C1 segment of cervical spinal cord (tissue), 14 donors: ENCODE data around the gene SLC12A2.

Experiments
- DNase-seq, 14 donors: peaks; one replicate each; lab custom pipeline; 2025; lab: John Stamatoyannopoulos, UW

The SLC12A2 gene

GRCh38 chr5:128097224-128097623 is 13.7 kb downstream of the SLC12A2 start:
- no peak for DNase-seq

DNA sequence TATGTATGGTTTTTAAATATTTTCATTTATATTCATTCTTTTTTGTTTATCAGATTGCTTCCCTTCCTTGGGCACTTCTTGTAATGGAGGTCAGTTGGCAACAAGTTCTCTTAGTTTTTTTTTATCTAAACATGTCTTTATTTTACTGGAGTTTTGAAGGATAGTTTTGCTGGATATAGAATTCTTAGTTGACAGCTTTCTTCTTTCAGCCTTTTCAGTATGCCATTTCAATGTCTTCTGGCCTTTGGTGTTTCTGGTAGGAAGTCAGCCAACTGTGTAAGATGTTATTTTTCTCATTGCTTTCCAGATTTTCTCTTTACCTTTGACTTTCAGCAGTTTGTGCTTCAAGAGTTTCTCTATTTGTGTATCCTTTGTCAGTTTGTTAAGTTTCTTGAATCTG is 14.2 kb downstream of the SLC12A2 start:
- no peak for DNase-seq

- DNase-seq: no peak
Measured at GRCh38 chr5:128099944-128100343, 16.4 kb downstream of the SLC12A2 start.

DNA sequence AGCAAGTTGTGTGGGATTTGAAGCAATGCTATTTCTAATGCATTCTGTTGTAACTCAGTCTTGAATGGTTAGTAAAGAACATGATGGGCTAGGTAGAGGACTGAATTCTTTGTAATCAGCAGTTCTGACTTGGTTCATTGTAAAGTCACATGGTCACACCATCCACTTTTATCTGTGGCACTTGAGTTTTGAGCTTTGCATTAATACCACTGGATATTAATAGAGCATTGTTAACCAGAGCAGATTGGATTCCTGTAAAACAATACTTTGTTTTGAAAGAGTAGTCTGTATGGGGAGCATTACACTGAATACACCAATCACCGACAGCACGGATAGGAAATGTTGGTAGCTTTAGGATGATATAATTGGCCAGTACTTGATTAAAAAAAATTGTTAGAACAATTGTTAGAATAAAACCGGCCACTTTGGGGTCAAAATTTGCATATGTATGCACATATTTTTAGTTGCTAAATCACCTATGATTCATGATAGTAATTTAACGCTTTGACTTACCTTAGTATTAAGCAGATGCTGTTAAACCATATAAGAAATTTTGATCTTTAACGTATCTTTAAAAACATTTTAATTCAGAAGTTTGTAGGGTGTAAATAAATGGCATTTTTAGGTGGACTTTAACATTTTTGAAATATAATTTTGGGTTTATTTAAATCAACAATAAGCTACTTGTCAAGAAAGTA is 17.4 kb downstream of the SLC12A2 start:
- no peak for DNase-seq

GRCh38 chr5:128101676-128102075 is 18.1 kb downstream of the SLC12A2 start:
- DNase-seq: no peak

DNA sequence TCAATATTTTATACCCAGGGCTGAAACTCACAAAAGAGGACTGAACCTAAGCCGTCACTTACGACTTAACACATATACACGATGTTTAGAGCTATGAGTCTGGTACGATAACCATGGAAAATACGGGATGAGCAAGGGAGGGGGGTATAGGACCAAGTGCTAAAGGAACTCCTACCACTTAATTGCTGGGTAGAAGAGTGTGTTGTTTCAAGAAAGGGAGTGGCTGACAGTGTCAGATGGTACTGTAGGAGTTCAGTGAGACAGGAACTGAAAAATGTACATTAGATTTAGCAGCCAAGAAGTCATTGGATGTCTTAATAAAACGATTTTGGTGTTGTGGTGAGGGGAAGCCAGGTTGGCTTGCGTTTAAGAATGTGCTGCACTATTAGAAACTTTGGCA is 21.6 kb downstream of the SLC12A2 start:
- DNase-seq: no peak

DNA sequence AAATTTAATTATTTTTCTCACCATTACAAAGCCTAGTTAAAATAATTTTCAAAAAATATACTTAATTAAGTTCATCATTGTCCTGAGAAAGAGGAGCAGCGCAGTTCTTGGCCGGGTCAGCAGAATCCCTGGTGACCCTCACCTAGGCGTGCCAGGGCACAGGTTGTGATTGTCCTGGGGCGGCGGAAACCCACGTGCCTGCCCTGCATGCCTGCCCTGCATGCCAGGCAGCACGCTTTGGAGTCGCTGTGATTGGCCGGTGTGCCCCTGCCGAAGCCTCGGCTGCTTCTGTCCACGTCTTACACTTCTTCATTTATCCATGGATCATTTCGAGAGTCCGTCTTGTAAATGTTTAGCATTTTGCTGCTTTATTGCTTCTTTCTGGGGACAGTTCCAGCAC is 25.6 kb downstream of the SLC12A2 start:
- peak in 1 of 14 donors; percentile 19 for DNase-seq

DNA sequence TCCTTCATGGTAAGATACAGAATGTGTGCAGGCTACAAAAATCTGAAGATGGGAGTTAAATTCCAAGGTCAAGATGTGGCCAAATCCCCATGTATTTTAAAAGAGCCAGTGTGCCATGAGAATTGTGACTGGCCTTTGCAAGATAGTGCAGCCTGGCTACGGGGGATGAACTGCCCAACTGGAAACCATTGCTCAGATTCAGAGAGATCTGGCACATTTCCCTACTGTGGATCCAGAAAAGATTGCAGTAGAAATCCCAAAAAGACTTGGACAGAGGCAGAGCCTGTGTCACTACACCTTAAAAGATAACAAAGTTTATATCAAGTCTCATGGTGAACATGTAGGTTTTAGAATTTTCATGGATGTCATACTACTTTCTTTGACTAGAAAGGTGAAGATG is 26.2 kb downstream of the SLC12A2 start:
- peak in 1 of 14 donors; percentile 12 for DNase-seq

DNA sequence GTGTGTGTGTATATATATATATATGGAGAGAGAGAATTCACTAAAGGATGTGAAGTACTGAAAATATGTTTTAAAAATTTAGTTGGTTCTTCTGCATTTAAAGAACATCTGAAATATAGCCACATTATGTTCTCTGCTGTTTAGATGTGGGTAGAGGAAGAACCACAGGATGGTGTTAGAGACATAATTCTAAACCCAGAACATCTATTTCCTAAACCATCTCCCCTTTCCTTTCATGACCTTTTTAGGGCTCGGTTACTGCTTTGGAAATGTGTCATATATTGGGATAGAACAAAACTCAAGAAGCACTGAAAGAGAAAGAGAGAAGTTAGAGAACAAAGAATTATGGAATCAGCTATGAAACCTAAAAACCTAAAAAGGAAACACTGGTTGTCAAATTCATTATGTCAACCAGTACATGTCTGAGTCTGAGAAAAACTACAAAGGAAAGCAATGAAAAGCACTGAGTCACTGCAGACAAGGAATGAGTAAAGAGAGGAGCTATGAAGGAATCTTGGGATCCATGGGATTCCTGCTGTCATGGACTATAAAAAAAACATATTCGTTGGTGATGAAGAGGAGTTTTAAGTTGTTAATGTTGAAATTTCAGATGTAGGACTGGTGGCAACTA is 28.4 kb downstream of the SLC12A2 start:
- no peak for DNase-seq

- no peak for DNase-seq
Measured at GRCh38 chr5:128116445-128116844, 32.9 kb downstream of the SLC12A2 start.

DNA sequence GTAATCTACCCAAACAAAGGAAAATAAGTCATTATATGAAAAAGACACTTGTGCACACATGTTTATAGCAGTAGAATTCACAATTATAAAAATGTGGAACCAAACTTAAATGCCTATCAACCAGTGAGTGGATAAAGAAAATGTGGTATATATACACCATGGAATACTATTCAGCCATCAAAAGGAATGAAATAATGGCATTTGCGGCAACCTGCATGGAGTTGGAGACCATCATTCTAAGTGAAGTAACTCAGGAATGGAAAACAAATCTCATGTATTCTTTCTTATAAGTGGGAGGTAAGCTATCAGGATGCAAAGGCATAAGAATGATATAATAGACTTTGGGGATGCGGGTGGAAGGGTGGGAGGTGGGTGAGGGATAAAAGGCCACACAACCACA is 34.6 kb downstream of the SLC12A2 start:
- DNase-seq: no peak

- no peak for DNase-seq
Measured at GRCh38 chr5:128121651-128122050, 38.1 kb downstream of the SLC12A2 start.

GRCh38 chr5:128123936-128124335 is 40.4 kb downstream of the SLC12A2 start:
- DNase-seq: no peak

GRCh38 chr5:128126241-128126640 is 42.7 kb downstream of the SLC12A2 start:
- no peak for DNase-seq

DNA sequence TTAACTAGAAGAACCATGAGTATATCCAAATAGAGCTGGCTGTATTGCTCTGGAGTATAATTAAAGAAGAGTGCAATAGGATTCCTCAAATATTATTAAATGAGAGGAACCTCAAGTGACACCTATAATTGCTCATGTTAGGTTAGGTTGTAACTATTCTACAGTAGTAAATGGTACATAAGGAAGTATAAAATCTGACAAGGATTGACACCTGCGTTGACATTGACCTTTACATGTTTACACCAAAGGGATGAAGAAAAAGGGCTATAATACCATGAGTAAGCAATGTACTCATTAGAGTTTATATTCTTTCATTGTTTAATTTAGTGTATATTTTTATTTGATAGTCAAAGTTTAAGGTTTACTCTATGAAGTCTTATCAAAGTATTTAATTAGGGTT is 48.9 kb downstream of the SLC12A2 start:
- DNase-seq: no peak

GRCh38 chr5:128135286-128135685 is 51.7 kb downstream of the SLC12A2 start:
- DNase-seq: no peak

DNA sequence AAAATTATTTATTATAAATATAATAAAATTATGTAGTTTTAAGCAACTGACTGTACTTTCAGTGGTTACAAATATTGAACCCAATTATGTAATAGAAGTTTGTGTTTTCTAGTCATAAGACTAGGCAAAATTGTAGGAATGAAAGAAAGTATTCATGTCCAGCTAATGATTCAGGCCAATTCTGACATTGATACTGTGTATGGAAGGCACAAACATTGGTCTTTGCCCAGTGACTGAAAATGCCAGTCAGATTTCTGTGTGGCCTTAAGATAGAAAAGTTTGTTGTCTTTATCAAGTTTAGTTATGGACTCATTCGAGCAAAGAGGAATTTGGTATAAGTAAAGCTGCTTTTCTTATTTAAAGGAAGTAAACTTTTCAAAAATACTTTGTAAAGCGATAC is 60.3 kb downstream of the SLC12A2 start:
- DNase-seq: no peak

DNA sequence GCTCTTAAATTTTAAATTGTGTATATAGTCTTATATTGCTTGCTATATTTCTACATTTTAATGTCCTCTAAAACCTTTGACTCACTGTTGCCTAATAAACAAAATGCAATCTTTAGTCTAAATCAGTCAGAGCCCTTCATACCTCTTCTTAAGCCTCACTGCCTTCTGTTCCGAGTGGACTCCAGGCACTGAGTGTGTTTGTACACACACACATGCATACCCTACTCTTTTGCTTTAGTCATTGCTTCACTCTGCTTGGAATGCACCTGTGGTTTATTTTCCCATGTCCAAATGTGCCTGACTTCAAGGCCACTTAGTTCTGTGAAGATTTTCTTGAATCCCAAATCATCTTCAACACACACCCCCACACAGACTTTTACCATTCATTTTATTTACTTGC is 60.9 kb downstream of the SLC12A2 start:
- no peak for DNase-seq

- no peak for DNase-seq
Measured at GRCh38 chr5:128146671-128147070, 63.1 kb downstream of the SLC12A2 start.

DNA sequence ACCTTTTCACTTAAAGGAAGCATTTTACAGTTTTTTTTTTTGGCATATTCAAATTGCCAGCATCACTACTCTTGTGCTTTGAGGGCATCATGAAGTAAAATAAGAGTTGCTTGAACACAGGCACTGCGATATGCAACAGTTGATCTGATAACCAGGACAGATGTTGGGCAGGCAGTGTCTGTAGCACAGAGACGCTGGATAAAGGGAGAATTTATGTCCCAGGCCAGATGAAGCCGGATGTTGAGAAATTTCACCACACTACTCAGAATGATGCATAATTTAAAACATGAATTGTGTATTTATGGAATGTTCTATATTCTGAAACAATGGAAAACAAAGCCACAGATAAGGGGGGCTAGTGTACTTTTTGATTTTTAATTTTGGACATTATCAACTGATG is 71.4 kb downstream of the SLC12A2 start:
- DNase-seq: no peak

- DNase-seq: peak in 1 of 14 donors; percentile 6
Measured at GRCh38 chr5:128155776-128156175, 72.2 kb downstream of the SLC12A2 start.

GRCh38 chr5:128156521-128156920 is 73.0 kb downstream of the SLC12A2 start:
- no peak for DNase-seq

GRCh38 chr5:128158342-128158741 is 74.8 kb downstream of the SLC12A2 start:
- no peak for DNase-seq

DNA sequence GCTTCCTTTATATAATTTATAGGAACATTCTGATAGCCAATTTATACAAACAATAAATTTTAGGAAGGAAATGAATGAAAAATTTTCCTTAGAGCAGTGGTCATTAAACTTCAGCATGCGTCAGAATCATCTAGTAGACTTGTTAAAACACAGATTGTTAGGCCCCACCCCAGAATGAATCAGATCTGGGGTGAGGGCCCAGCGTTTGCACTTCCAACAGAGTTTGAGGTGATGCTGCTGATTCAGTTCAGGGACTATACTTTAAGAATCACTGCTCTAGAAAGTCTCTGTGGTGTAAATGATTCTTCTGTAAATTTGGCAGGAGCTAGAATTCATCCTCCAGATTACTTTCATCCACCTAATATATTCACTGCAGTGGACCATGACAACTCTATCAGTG is 80.4 kb downstream of the SLC12A2 start:
- DNase-seq: no peak
